Amniotic stem cell (primary cell): Measurements from ENCODE around the gene WDFY2.
A peak's percentile ranks its signal among the peaks of the same experiment; 100 is the strongest.
"Not testable (repeated sequence)": the region's sequence is repeated elsewhere in the genome, so short reads cannot be mapped to it uniquely, and the experiment has no call there.

Source experiments
- DNase-seq: peaks from one replicate; lab custom pipeline; 2025; lab: John Stamatoyannopoulos, UW

The WDFY2 gene

DNA sequence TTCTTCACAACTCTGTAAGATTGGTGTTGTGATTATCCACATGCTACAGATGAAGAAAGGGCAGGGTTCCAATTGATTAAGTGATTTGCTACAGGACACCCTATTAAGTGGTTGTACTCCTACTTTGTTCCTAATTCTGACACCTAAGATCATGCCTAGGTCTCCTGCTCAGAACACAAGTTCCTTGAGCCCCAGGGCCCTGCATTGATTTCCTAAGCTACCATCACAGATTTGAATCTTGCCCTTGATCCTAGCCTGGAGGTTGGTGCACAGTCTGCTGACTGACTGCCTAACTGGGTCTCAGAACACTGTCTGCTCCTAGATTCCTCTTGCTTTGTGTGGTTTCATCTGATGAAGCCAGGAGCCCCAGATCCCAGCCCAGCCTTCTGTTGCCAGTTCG is 19.6 kb upstream of the WDFY2 start:
- no peak for DNase-seq

DNA sequence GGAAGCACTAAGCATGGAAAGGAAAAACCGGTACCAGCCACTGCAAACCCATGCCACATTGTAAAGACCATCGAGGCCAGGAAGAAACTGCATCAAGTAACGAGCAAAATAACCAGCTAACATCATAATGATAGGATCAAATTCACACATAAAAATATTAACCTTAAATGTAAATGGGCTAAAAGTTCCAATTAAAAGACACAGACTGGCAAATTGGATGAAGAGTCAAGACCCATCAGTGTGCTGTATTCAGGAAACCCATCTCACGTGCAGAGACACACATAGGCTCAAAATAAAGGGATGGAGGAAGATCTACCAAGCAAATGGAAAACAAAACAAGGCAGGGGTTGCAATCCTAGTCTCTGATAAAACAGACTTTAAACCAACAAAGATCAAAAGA is 15.3 kb upstream of the WDFY2 start:
- DNase-seq: not testable (repeated sequence)

DNA sequence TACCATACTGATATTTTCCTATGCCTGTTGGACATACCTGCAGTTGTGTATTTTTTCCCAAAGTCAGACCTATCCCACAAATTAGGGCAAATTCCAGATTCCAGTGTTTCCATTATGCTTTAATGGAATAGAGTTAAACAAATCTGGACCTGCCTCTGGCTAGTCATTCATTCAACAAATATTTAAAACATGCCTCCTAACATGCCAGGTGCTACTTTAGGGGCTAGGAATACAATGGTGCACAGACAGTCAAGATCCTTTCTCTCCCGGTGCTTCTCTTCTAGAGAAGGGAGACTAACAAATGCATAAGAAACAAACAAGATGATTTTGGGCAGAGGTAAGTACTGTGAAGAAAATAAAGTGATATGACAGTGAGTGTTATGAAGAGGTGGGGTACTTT is 7.5 kb upstream of the WDFY2 start:
- DNase-seq: no peak

DNA sequence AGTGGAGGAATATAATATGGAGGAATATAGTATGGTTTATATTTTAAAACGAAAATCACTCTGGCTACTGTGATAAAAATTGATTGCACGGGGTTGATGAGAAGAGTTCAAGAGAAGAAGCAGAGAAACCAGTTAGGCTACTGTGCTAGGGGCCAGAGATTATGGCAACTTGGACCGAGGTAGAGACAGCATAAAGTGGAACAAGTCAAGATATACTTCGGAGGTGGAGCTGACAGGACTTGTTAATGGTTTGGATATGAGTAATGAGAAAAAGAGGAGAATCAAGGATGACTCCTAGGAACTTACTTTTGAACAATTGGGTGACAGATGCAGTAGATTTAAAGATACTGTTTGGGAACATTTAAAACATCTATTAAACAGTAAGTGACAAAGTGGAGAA is 6.6 kb upstream of the WDFY2 start:
- no peak for DNase-seq

DNA sequence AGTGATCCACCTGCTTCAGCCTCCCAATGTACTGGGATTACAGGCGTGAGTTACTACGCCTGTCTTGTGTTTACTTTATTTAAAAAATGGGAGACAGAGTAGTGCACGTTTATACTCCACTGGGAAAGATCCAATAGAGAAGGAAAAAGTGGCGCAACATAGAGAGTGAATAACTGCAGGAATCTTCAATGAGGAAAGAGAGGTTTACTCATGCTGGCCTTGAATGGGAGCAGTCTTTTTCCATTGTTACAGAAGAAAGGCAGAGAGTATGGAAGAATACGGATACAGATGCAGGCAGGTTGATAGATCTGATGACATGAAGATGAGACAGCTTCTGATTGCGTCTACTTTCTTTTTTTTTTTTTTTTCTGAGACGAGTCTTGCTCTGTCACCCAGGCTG is 4.6 kb upstream of the WDFY2 start:
- no peak for DNase-seq

DNA sequence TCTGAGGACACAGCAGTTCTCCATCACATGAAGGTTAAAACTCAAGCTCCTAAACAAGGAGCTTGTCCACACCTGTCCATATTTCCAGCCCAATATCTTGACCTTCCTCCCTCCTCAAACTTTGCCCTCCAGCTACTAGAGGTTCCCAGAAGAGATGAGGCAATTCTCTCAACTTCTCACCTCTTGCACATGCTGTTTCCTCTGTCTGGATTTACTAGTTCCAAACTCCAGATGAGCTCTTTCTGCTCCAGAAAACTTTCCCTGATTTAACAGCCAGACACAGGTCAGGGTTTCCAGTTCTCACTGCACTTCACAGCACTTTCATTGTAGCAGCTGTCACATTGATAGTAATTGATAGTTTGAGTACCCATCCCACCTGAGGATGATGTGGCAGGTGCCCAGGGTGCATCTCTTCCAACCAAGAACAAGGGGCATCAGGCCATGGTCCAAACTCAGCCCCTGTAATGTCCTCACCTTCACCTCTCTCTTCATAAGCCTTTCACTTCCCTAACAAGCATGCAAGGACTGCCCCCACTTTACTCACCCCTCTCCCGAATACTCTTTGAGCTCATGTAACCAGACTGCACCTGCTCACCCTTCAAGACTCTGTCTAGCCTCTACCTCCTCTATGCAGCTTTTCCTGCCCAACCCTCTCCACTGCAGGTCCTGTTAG is 3.0 kb upstream of the WDFY2 start:
- DNase-seq: no peak

DNA sequence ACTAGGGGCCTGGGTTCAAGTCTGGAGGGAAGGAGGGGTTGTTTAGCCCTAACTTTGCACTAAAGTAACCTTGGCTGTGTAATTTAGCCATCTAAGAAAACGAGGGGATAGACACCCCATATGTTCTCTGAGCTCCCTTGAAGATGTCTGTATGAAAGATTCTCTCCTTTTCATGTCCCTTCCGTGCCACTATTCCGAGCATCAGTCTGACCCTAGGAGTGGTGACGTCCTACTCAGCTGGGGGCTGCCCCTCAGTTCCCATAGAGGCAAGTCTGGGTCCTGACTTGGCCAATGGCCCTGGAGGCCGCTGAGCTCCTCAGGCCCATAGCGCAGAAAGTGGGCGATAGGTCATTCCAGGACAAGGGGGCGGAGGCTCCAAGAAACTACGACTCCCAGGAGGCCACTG is 790 bp upstream of the WDFY2 start:
- no peak for DNase-seq

DNA sequence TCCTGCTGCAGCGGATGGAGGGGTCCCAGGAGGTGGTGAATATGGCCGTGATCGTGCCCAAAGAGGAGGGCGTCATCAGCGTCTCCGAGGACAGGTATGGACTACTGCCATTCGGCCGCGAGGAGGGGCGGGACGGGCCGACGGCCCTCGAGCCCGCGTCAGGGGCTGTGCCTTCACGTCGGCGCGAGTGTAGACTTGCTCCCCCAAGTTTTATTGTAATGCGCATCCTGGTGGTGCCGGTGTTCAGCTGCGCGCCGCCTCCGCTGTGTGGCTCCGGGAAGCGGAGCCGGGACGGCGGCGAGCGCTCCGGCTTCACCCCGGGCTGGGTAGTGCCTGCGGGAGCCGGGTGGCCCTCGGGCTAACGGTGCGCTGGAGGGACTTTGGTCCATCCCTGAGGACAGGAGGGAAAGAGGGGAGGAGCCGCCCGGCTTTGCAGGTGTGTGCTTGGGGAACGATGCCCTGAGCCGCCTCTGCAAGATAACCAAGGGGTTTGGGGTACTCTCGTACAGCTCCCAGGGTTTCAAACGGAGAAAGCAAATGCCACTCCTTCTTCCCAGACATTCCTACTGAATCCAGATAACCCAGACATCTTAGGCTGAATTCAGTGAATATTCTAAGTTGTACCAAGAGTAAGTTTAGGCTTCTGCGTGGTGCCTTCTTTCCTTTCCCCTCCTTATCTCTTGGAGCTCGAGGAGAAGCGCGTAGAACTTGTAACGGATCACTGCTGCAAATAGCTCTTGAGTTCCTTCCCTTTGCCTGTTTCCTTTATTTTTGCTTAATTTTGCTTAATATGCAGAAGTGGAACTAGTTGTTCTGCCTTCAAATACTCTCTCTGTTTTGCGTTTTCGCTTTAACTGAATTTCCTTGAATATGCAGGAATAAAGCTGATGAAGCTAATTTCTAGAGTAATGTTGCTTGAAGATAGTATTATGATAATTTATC is 740 bp downstream of the WDFY2 start:
- peak; percentile 16 for DNase-seq

DNA sequence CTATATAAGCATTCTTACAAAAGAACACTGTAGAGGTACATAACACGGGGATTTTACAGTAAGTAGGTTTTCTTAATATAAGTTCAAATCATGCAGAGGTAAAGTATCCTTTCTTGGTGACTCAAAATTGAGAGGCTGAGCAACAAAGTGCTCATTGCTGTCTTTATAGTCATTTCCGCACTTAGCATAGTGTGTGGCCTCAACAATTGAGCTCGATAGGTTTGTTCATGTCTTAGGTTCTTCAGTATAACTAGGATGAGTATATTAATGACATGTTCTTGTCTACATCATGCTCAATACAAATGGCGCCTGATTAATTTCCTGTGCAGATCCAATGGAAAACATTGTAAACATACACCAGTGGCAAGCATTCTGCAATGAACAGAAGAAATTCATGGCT is 1.4 kb downstream of the WDFY2 start:
- DNase-seq: no peak

DNA sequence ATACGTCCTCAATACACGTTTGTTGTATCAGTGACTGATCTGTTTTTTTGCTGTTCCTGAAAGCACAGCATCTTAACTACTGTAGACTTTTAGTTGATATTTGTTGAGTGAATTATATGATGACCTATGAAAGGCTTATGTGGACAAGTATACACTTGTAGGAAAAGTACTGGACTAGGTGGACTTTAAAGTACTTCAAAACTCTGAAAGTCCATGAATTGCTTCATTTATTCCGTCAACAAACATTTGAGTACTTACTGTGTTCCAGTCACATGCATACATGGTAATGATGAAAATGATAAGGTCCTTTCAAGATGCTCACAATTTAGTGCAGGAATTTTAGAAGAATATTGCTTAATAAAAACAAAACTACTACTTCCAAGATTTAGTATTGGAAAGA is 3.1 kb downstream of the WDFY2 start:
- no peak for DNase-seq

DNA sequence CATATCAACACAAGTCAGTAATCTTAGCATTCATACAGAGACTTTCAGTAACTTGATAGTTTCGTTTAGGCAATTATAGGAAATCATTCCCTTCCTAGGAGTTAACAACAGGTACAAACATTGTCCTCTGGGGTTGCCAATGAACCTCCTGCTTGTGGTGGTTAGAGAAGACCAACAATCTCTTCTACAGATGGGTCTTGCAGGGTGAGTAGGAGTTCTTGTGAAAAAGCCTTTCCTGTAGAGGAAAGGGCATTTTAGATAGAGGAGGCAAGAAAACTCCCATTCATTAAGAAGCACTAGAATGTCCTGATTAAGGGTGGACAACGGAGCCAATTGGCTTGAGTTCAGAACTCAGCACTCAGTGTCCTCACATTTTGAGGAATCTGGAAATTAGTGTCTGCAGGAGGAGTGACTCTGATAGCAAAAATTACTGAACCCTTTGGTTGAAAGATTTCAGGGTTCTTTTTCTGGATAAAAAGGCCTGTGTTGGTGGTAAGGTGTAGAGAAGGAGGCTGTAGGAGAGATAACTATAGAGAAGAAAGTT is 4.2 kb downstream of the WDFY2 start:
- DNase-seq: no peak

DNA sequence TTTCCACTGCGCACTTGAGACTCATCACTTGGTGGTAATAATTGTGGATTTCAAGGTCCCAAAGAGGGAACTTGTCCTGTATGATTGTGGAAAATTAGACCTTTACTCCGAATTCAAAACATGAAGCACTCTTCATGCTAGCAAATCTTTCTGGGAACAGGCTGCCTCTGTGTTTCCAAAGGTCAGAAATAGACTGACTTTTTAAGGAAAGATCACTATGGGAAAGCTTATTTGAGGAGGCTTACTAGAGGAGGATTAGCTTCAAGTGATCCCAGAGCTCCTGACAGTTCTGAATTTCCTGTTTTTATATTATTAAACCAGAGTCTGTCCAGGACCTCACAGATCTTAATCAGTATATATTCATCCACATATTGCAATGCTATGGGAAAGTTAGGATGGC is 5.5 kb downstream of the WDFY2 start:
- no peak for DNase-seq

DNA sequence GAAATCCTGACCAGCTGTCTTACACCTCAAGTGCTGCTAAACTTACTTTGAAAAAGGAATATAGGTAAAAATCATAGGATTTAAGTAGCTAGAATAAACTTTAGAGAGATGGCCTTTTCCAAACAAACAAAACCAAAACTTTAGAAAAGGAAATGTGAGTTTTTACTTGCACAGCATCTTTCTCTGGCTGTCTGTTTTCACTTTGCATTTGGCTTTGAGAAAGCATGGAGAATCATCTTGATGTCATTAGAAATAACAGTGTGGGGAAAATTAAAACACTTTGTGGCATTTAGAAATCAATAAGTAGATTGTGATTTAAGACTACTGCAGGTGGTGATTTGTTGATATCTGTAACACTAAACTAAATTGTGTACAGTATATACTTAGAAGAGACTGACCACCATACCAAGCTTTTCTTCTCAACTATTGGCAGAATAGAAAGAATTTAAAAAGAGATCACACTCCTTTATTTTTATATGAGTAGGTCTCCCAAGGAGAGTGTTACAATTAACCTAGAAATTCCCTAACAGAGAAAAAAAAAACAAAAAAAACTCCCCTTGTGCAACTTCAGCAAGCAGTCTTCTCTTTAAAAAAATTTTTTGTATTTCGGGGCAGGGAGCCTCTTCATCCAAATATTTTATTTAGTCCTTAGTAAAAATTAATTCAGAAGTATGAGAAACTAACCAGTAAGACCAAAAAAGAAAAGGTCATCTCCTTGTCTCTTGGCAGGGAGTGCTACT is 6.1 kb downstream of the WDFY2 start:
- DNase-seq: no peak

DNA sequence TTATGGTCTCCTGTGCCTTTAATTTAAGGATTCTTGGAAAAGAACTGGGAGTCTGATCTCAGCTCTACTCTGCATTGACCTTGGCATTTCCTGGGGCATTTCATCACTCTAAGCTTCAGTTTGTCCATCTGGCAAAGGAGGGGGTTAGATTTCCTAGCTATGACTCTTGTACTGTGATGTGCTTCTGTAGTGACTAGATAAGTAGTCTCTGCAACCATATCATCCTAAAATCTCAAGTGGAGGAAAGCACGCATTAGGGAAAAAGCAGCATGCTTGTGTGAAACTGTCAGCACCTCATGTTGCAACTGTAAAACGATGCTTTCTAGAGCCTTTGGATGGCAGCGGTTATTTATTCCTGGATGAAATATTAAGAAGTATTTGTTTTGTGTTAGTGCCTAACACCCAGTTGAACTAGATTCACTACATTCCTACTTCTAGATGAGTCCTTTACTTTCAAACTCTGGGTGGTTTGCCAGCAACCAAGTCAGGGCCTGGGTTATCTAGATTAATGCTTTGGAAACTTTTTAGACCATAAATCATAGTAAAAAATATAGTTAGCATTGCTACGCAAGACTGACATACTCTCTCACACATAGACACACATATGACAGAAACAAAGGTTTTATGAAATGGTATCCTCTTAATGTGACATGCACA is 6.8 kb downstream of the WDFY2 start:
- DNase-seq: peak; percentile 65

DNA sequence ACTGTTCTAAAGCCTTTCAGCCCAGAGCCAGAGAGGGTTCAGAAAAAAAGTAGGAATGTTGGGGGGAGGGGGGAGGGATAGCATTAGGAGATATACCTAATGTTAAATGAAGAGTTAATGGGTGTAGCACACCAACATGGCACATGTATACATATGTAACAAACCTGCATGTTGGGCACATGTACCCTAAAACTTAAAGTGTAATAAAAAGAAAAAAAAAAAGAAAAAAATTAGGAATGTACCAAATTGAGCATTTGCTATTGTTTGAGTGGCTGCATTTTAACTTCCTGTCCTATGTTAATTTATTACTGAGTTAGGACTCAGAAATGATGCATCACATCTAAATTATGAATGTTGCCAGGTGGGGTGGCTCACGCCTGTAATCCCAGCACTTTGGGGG is 7.7 kb downstream of the WDFY2 start:
- not testable (repeated sequence) for DNase-seq

DNA sequence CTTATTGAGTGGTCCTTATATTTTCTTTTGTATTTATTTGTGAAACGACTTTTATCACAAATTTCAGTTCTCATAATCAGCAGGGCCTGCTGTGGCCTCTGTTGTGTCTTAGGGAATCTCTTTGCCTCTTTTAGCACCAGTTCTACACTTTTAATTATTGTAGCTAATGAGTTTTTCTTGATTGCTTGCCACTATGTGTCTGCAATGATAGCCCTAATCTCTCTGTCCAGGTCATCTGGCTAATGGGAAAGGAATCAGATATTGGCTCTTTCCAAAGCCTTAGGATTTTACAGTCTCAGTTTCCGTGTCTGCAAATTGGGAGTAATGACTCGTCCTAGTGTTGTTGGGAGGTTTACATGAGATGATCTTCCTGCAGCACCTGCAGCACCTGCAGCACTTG is 10.2 kb downstream of the WDFY2 start:
- DNase-seq: no peak

DNA sequence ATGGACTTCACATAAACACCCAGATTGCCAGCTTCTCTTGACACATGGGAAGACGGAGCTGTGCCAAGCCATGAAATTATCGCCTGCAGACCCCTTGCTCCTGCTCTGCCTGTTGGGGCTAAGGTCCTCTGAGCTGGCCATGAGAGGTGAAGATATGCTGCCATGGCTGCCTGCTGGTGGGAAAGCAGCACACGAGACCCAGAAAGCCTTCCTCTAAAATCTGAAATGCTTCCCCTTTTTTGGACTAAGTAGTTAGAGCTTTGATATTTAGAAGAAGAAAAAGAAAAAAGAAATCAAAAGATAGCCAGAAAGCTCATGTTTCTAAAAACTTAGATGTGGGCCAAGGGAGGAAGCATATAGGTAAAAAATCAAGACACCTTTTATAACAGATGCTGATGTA is 11.2 kb downstream of the WDFY2 start:
- no peak for DNase-seq

DNA sequence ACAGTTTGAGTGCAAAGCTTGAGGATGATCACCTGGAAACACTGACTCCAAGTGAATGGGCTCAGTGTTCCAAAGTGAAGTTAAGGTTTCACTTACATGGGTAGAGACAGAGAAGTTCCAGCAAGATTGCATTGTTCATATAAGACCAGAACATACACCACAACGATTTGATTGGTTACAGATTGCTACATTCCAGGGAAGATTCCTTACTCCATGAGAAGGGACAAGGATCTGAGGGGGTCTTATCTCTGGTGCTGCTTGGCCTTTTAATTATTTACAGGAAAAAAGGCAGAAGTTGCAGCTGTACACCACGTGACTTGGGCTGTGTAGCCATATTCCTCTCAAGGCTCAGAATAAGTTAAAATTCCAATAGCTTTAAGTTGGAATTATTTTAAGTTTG is 12.3 kb downstream of the WDFY2 start:
- DNase-seq: no peak

DNA sequence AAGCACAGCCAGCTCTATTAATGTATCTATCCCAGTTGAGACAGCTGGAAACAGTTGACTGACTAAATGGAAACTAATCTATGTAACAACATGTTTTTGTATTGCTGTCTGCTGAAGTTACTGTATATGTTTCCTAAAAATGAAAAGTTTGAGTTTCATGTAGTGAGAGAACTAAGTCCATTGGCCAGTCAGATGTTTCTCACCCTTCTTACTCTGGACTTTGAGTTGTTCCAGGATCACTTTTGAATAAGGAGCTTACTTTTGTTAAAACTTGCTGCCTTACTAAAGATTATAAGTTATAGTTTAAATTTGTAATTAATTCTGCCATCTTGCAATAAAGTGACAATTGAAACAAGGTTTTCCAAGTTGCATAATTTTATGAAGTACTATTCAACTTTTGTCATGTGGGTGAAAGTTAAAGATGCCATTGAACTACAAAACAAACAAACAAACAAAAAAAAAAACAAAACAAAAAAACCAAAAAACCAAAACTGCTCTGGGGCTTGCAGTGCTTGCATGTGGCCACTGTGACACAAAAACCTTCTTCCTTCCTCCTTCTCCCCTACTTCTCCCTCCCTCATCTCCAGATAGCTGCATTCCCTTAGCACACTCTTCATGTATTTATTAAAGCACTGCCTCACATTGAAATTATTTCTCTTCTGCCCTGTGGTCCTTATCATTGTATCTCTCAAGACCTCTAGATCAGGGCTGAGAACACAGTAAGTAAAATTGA is 15.3 kb downstream of the WDFY2 start:
- DNase-seq: no peak

DNA sequence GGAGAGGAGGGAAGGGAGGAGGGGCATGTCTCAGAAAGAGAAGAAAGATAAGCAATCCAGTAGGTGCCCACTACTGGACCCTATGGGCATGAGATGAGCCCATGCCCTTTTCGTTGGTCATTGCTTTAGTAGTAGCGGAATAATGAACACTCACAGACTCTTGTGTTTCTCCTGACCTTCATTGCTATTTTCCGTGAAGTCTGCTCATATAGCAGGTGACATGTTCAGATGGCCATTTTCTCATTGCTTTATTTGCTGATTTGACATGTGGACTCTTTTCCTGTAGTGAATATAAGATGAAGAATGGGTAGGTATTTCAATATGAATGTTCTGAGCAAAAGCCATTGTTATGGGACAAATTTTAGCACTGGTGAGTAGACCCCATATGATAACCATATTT is 16.4 kb downstream of the WDFY2 start:
- no peak for DNase-seq
